SK-N-SH (cell line): ENCODE results near the gene TIAM2. TPM values are rescaled to one million over a fixed set of nuclear protein-coding genes. Genes with fewer than 3 reads are reported as not detected.

ENCODE experiments used
- CTCF ChIA-PET: fragments of 300-600, 350-600 bp; formaldehyde crosslinking; extraction: SDS; loops from one replicate; lab custom pipeline; 2021; lab: Yijun Ruan, JAX
- POLR2A ChIA-PET: fragments of 350-600 bp; sonication (Branson Sonifier 250); formaldehyde crosslinking; extraction: SDS; loops from one replicate; lab custom pipeline; 2020; ENCODE audit warnings: antibody characterized with exemption, inconsistent platforms; lab: Yijun Ruan, JAX
- DNase-seq: peaks from one replicate; pipeline ENCODE4 v3.0.0; 2012
- H2AFZ ChIP-seq: fragments of 200-600 bp; sonication (generic); 2 replicates; pipeline ENCODE4 v1.8.1; 2016; ENCODE audit warnings: antibody characterized with exemption, mild to moderate bottlenecking, low read depth
- H3F3A ChIP-seq: fragments of 200-600 bp; sonication (generic); replicated peaks from 2 replicates; pipeline ENCODE3; 2016; ENCODE audit warnings: antibody characterized with exemption, mild to moderate bottlenecking; ENCODE audit not compliant: insufficient read depth
- H3K27ac ChIP-seq, 2 experiments: fragments of 200-500 bp in 1 of 2; fragments of 200-600 bp in 1 of 2; sonication (Bioruptor generic) in 1 of 2; sonication (generic), shearing (Covaris generic) in 1 of 2; 2 replicates each; pipeline versions ENCODE4 v1.5.1 to v1.6.1; 2014 to 2016; ENCODE audit warnings: low read depth in 2 of 2, inconsistent platforms in 1 of 2, low read length in 1 of 2, mild to moderate bottlenecking in 1 of 2, mixed read lengths in 1 of 2
- H3K27me3 ChIP-seq: fragments of 200-600 bp; sonication (generic), shearing (Covaris generic); 2 replicates; pipeline ENCODE4 v1.6.1; 2016; ENCODE audit warnings: mixed run types; ENCODE audit not compliant: insufficient read depth
- H3K36me3 ChIP-seq, 2 experiments: fragments of 200-500 bp in 1 of 2; fragments of 200-600 bp in 1 of 2; sonication (Bioruptor generic) in 1 of 2; sonication (generic) in 1 of 2; replicated peaks in 1 of 2; 2 replicates each; pipeline versions ENCODE3 to v1.5.1; 2014 to 2016; ENCODE audit warnings: low read length in 1 of 2, mild to moderate bottlenecking in 1 of 2; ENCODE audit not compliant: insufficient read depth in 2 of 2, control insufficient read depth in 1 of 2
- H3K4me1 ChIP-seq, 2 experiments: fragments of 200-500 bp in 1 of 2; fragments of 200-600 bp in 1 of 2; sonication (Bioruptor generic) in 1 of 2; sonication (generic), shearing (Covaris generic) in 1 of 2; 2 replicates each; pipeline versions ENCODE4 v1.5.1 to v1.6.1; 2014 to 2016; ENCODE audit warnings: low read depth in 1 of 2, low read length in 1 of 2, mixed run types in 1 of 2; ENCODE audit not compliant: insufficient read depth in 2 of 2, control insufficient read depth in 1 of 2
- H3K4me2 ChIP-seq: fragments of 200-600 bp; sonication (generic), shearing (Covaris generic); 2 replicates; pipeline ENCODE4 v1.6.1; 2017; ENCODE audit warnings: mixed run types
- H3K4me3 ChIP-seq, 2 experiments: fragments of 200-500 bp in 1 of 2; fragments of 200-600 bp in 1 of 2; sonication (Bioruptor generic) in 1 of 2; sonication (generic), shearing (Covaris generic) in 1 of 2; 2 replicates each; pipeline versions ENCODE4 v1.5.1 to v1.8.1; 2014 to 2016; ENCODE audit warnings: low read depth in 2 of 2, inconsistent platforms in 1 of 2, low read length in 1 of 2, mild to moderate bottlenecking in 1 of 2, mixed read lengths in 1 of 2, moderate library complexity in 1 of 2
- H3K79me2 ChIP-seq: fragments of 200-600 bp; sonication (generic); 2 replicates; pipeline ENCODE4 v1.8.1; 2017; ENCODE audit warnings: mild to moderate bottlenecking; ENCODE audit not compliant: insufficient read depth
- H3K9ac ChIP-seq: fragments of 200-600 bp; sonication (generic); 2 replicates; pipeline ENCODE4 v1.6.1; 2017; ENCODE audit warnings: mixed run types
- H3K9me2 ChIP-seq: fragments of 200-600 bp; sonication (generic); 2 replicates; pipeline ENCODE4 v1.6.1; 2017; ENCODE audit warnings: mixed run types
- H3K9me3 ChIP-seq: fragments of 200-600 bp; sonication (generic); 2 replicates; pipeline ENCODE4 v1.6.1; 2017; ENCODE audit warnings: mixed run types, mild to moderate bottlenecking, moderate library complexity
- H4K20me1 ChIP-seq: fragments of 200-600 bp; sonication (generic); 2 replicates; pipeline ENCODE4 v1.6.1; 2017; ENCODE audit warnings: mild to moderate bottlenecking, mixed run types; ENCODE audit not compliant: insufficient read depth
- FOXJ3 ChIP-seq: sonication (generic); formaldehyde crosslinking; IDR thresholded peaks from 2 replicates; pipeline ENCODE4 v1.5.1; 2020; ENCODE audit warnings: mild to moderate bottlenecking, missing genetic modification reagents
- MEF2A ChIP-seq: IDR thresholded peaks from 2 replicates; pipeline ENCODE4 v1.4.0; 2012; ENCODE audit warnings: low read depth, borderline replicate concordance
- RXRA ChIP-seq: IDR thresholded peaks from 2 replicates; pipeline ENCODE4 v1.4.0; 2012; ENCODE audit warnings: low read depth, mild to moderate bottlenecking, borderline replicate concordance
- SIN3A ChIP-seq: IDR thresholded peaks from 2 replicates; pipeline ENCODE4 v1.6.1; 2012; ENCODE audit warnings: low read depth, mild to moderate bottlenecking, low read length, moderate library complexity, borderline replicate concordance
- WGBS: methylation state at CpG from one replicate; pipeline ENCODE4 v1.1.6; 2017; ENCODE audit warnings: low lambda C conversion rate; 5-methylcytosine and 5-hydroxymethylcytosine counted together
- polyA plus RNA-seq, 3 experiments: library from polyadenylated mRNA; depleted of rRNA; stranded (reverse); fragments of >200 nt; gene quantifications; 2 replicates each; pipeline ENCODE4 v1.2.3, GENCODE V29; 2012
- TF ChIP-seq, protein P1 (sequence below): IDR thresholded peaks from 2 replicates; pipeline ENCODE4 v1.4.0; 2012; ENCODE audit warnings: low read depth, borderline replicate concordance
- TF ChIP-seq, protein P2 (sequence below): IDR thresholded peaks from 2 replicates; pipeline ENCODE4 v1.4.0; 2012; ENCODE audit warnings: low read depth, borderline replicate concordance
- TF ChIP-seq, protein P3 (sequence below): fragments of 200-600 bp; sonication (generic); IDR thresholded peaks from 2 replicates; pipeline ENCODE4 v1.6.1; 2017; ENCODE audit warnings: antibody characterized with exemption, mild to moderate bottlenecking, moderate library complexity
- TF ChIP-seq, protein P4 (sequence below): IDR thresholded peaks from 2 replicates; pipeline ENCODE4 v1.6.1; 2012; ENCODE audit warnings: mild to moderate bottlenecking, low read depth, low read length, moderate library complexity
- TF ChIP-seq, protein P5 (sequence below): fragments of 150-350 bp; IDR thresholded peaks from 2 replicates; pipeline ENCODE4 v1.6.1; 2016; ENCODE audit warnings: mild to moderate bottlenecking, low read depth, low read length

TIAM2 gene
- polyA plus RNA-seq, 1 of the 3 experiments (the other 2 are of a cell fraction) = 13.6 TPM

DNA sequence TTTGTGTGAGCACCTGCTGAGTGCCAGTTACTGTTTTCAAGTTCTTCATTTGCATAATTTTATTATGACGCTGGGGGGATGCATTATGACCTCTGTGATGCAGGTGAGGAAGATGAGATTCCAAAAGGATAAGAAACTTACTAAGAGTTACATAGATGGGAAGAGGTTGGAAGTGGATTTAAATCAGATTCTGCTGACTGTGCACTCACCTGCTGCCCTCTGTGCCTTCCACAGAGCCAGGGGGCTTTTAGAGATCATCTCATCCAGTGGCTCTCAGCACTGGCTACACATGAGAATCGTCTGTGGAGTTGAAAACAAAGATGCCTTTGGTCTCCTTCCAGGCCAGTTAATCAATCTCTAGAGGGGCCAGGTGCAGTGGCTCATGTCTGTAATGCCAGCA lies 47.9 kb downstream of the TIAM2 start:
- Histone ChIP-seq H3K4me3 (no peak overlapping the region), H3K27ac (no peak overlapping the region), H3K36me3 (no peaks in the 10 kb centered on the region), H3F3A (no peaks in the 10 kb centered on the region), H3K4me2 (no peak overlapping the region), H3K9me2 (no peaks in the 10 kb centered on the region), H3K27me3 (no peaks in the 10 kb centered on the region), H3K79me2 (peaks cover 4% of the 10 kb centered on the region; the same call in 1 of the 2 replicates), H3K9me3 (no peaks in the 10 kb centered on the region), H3K9ac (no peak overlapping the region), H3K4me1 (no peaks in the 10 kb centered on the region; a peak in 1 of 4 replicates), H2AFZ (no peak overlapping the region), H4K20me1 (no peaks in the 10 kb centered on the region)
- DNase-seq = no peak
- POLR2A ChIA-PET = no interaction called here
- CTCF ChIA-PET = no interaction called here
- WGBS = 88% methylated on average over 2 of the region's 2 CpGs
- TF ChIP-seq FOXJ3 = no peak
- TF ChIP-seq, protein P1, sequence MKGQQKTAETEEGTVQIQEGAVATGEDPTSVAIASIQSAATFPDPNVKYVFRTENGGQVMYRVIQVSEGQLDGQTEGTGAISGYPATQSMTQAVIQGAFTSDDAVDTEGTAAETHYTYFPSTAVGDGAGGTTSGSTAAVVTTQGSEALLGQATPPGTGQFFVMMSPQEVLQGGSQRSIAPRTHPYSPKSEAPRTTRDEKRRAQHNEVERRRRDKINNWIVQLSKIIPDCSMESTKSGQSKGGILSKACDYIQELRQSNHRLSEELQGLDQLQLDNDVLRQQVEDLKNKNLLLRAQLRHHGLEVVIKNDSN = no peak
- TF ChIP-seq, protein P2, sequence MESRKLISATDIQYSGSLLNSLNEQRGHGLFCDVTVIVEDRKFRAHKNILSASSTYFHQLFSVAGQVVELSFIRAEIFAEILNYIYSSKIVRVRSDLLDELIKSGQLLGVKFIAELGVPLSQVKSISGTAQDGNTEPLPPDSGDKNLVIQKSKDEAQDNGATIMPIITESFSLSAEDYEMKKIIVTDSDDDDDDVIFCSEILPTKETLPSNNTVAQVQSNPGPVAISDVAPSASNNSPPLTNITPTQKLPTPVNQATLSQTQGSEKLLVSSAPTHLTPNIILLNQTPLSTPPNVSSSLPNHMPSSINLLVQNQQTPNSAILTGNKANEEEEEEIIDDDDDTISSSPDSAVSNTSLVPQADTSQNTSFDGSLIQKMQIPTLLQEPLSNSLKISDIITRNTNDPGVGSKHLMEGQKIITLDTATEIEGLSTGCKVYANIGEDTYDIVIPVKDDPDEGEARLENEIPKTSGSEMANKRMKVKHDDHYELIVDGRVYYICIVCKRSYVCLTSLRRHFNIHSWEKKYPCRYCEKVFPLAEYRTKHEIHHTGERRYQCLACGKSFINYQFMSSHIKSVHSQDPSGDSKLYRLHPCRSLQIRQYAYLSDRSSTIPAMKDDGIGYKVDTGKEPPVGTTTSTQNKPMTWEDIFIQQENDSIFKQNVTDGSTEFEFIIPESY = no peak
- no peak for TF ChIP-seq SIN3A
- no peak for TF ChIP-seq RXRA
- TF ChIP-seq, protein P3, sequence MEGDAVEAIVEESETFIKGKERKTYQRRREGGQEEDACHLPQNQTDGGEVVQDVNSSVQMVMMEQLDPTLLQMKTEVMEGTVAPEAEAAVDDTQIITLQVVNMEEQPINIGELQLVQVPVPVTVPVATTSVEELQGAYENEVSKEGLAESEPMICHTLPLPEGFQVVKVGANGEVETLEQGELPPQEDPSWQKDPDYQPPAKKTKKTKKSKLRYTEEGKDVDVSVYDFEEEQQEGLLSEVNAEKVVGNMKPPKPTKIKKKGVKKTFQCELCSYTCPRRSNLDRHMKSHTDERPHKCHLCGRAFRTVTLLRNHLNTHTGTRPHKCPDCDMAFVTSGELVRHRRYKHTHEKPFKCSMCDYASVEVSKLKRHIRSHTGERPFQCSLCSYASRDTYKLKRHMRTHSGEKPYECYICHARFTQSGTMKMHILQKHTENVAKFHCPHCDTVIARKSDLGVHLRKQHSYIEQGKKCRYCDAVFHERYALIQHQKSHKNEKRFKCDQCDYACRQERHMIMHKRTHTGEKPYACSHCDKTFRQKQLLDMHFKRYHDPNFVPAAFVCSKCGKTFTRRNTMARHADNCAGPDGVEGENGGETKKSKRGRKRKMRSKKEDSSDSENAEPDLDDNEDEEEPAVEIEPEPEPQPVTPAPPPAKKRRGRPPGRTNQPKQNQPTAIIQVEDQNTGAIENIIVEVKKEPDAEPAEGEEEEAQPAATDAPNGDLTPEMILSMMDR = no peak
- no peak for TF ChIP-seq MEF2A
- TF ChIP-seq, protein P4, sequence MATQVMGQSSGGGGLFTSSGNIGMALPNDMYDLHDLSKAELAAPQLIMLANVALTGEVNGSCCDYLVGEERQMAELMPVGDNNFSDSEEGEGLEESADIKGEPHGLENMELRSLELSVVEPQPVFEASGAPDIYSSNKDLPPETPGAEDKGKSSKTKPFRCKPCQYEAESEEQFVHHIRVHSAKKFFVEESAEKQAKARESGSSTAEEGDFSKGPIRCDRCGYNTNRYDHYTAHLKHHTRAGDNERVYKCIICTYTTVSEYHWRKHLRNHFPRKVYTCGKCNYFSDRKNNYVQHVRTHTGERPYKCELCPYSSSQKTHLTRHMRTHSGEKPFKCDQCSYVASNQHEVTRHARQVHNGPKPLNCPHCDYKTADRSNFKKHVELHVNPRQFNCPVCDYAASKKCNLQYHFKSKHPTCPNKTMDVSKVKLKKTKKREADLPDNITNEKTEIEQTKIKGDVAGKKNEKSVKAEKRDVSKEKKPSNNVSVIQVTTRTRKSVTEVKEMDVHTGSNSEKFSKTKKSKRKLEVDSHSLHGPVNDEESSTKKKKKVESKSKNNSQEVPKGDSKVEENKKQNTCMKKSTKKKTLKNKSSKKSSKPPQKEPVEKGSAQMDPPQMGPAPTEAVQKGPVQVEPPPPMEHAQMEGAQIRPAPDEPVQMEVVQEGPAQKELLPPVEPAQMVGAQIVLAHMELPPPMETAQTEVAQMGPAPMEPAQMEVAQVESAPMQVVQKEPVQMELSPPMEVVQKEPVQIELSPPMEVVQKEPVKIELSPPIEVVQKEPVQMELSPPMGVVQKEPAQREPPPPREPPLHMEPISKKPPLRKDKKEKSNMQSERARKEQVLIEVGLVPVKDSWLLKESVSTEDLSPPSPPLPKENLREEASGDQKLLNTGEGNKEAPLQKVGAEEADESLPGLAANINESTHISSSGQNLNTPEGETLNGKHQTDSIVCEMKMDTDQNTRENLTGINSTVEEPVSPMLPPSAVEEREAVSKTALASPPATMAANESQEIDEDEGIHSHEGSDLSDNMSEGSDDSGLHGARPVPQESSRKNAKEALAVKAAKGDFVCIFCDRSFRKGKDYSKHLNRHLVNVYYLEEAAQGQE = no peak
- TF ChIP-seq, protein P5, sequence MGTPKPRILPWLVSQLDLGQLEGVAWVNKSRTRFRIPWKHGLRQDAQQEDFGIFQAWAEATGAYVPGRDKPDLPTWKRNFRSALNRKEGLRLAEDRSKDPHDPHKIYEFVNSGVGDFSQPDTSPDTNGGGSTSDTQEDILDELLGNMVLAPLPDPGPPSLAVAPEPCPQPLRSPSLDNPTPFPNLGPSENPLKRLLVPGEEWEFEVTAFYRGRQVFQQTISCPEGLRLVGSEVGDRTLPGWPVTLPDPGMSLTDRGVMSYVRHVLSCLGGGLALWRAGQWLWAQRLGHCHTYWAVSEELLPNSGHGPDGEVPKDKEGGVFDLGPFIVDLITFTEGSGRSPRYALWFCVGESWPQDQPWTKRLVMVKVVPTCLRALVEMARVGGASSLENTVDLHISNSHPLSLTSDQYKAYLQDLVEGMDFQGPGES = no peak
